PC-9 (cell line): ENCODE data around the gene RIMBP2.

Source experiments
- CTCF ChIP-seq: fragments of 200-600 bp; sonication (generic); conservative IDR thresholded peaks from 2 replicates; pipeline ENCODE4 v1.6.1; 2017; ENCODE audit warnings: mixed run types, antibody characterized with exemption, mild to moderate bottlenecking, moderate library complexity
- EZH2 ChIP-seq: fragments of 200-600 bp; sonication (generic); IDR thresholded peaks from 2 replicates; pipeline ENCODE4 v1.8.0; 2017; ENCODE audit warnings: antibody characterized with exemption, low read depth

GRCh38 chr12:130709151-130709970, 6.7 kb downstream of the RIMBP2 start:
- TF ChIP-seq CTCF (no peak), EZH2 (no peak)
